ENCODE results near the gene LRRN2. TPM values are rescaled to one million over a fixed set of nuclear protein-coding genes. Genes with fewer than 3 reads are reported as not detected.

Gene LRRN2
- total RNA-seq, 1 experiment from 2014 or later = 5.3 TPM

GRCh38 chr1:204607910-204608309 is 77.6 kb downstream of the LRRN2 start:
- H3K27ac Mint-ChIP-seq = no peak overlapping the region
- TF ChIP-seq SMAD3 (CRISPR knock-in tag; IDR thresholded peaks at IDR 0.05; ENCODE audit: borderline replicate concordance) = no peak
- TF ChIP-seq NR2C2 (CRISPR knock-in tag; IDR thresholded peaks at IDR 0.05) = no peak
- TF ChIP-seq ARID4B (CRISPR knock-in tag; IDR thresholded peaks at IDR 0.05; ENCODE audit: borderline replicate concordance) = no peak
- no peak for TF ChIP-seq CREM (CRISPR knock-in tag; IDR thresholded peaks at IDR 0.05)
- TF ChIP-seq ATF6 (CRISPR knock-in tag; IDR thresholded peaks at IDR 0.05) = no peak
- TF ChIP-seq, protein P1, sequence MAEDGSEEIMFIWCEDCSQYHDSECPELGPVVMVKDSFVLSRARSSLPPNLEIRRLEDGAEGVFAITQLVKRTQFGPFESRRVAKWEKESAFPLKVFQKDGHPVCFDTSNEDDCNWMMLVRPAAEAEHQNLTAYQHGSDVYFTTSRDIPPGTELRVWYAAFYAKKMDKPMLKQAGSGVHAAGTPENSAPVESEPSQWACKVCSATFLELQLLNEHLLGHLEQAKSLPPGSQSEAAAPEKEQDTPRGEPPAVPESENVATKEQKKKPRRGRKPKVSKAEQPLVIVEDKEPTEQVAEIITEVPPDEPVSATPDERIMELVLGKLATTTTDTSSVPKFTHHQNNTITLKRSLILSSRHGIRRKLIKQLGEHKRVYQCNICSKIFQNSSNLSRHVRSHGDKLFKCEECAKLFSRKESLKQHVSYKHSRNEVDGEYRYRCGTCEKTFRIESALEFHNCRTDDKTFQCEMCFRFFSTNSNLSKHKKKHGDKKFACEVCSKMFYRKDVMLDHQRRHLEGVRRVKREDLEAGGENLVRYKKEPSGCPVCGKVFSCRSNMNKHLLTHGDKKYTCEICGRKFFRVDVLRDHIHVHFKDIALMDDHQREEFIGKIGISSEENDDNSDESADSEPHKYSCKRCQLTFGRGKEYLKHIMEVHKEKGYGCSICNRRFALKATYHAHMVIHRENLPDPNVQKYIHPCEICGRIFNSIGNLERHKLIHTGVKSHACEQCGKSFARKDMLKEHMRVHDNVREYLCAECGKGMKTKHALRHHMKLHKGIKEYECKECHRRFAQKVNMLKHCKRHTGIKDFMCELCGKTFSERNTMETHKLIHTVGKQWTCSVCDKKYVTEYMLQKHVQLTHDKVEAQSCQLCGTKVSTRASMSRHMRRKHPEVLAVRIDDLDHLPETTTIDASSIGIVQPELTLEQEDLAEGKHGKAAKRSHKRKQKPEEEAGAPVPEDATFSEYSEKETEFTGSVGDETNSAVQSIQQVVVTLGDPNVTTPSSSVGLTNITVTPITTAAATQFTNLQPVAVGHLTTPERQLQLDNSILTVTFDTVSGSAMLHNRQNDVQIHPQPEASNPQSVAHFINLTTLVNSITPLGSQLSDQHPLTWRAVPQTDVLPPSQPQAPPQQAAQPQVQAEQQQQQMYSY (CRISPR knock-in tag; IDR thresholded peaks at IDR 0.05) = no peak
- TF ChIP-seq CDX4 (CRISPR knock-in tag; IDR thresholded peaks at IDR 0.05; ENCODE audit: borderline replicate concordance) = no peak
- no peak for TF ChIP-seq GRHL2 (CRISPR knock-in tag; IDR thresholded peaks at IDR 0.05; ENCODE audit: insufficient replicate concordance, severe bottlenecking)
- peaks cover 6% of the 10 kb centered on the region; the same call in 1 of the 2 replicates for H3K4me1 Mint-ChIP-seq
- H3K4me3 Mint-ChIP-seq = no peak overlapping the region
- ChIA-PET CTCF (interaction anchor here (0.7 to 2.0 kb wide), 5 partner anchors 13 to 156 kb away, joined by 3 to 11 read pairs (median 4); no protein-coding TSS in a partner anchor), POLR2A (interaction anchor here (0.7 kb wide), 1 partner anchor 527 kb away, joined by 3 read pairs; no protein-coding TSS in a partner anchor)
- H3K27me3 Mint-ChIP-seq (ENCODE audit: low read depth) = peaks cover 11% of the 10 kb centered on the region
- no peak for ATAC-seq
- peaks cover 8% of the 10 kb centered on the region for H3K9me3 Mint-ChIP-seq
- H3K36me3 Mint-ChIP-seq = no peaks in the 10 kb centered on the region
- no peak for DNase-seq (ENCODE audit: low spot score)

GRCh38 chr1:204605791-204606190 is 79.7 kb downstream of the LRRN2 start:
- Mint-ChIP-seq H3K36me3 (no peaks in the 10 kb centered on the region), H3K9me3 (peaks cover 8% of the 10 kb centered on the region), H3K4me1 (peaks cover 22% of the 10 kb centered on the region), H3K4me3 (no peak overlapping the region), H3K27ac (no peak overlapping the region), H3K27me3 (ENCODE audit: low read depth) (peaks cover 13% of the 10 kb centered on the region)
- no peak for ATAC-seq
- POLR2A ChIA-PET = no interaction called here
- no peak for TF ChIP-seq CDX4 (CRISPR knock-in tag; IDR thresholded peaks at IDR 0.05; ENCODE audit: borderline replicate concordance)
- 0 out of 2 replicates have a peak, but pooled peaks have one; percentile 4 for TF ChIP-seq ZNF121 (CRISPR knock-in tag; IDR thresholded peaks at IDR 0.05)
- TF ChIP-seq, protein P1 (CRISPR knock-in tag; IDR thresholded peaks at IDR 0.05) = no peak
- TF ChIP-seq ZNF138 (CRISPR knock-in tag; conservative IDR thresholded peaks at IDR 0.05) = no peak
- CTCF ChIA-PET = no interaction called here
- no peak for DNase-seq (ENCODE audit: low spot score)

Data from WTC11 (cell line).